ENCODE measurements around the gene ZBTB20.
A peak's percentile ranks its signal among the peaks of the same experiment; 100 is the strongest.

The ZBTB20 gene

GRCh38 chr3:115165266-115165665, 18.2 kb upstream of the ZBTB20 start:
- peak overlapping the region in 1 of 2 donors; percentile 9 for H3K27ac ChIP-seq (ENCODE audit: low read depth in 2 of 2, low read length in 2 of 2)

GRCh38 chr3:115164374-115165221, 17.5 kb upstream of the ZBTB20 start:
- no peaks in the 10 kb centered on the region for H3K9me3 ChIP-seq (ENCODE audit: control insufficient read depth in 2 of 2, low read length in 2 of 2)
- no peaks in the 10 kb centered on the region for H3K27me3 ChIP-seq (ENCODE audit: control insufficient read depth in 2 of 2, insufficient read depth in 2 of 2, low read length in 2 of 2)
- H3K4me3 ChIP-seq (ENCODE audit: low read length in 2 of 2): no peak overlapping the region
- H3K9ac ChIP-seq (ENCODE audit: low read depth in 1 of 2, low read length in 2 of 2): no peak overlapping the region
- H3K27ac ChIP-seq (ENCODE audit: low read depth in 2 of 2, low read length in 2 of 2): peak overlapping the region in 1 of 2 donors; percentile 9
- no peaks in the 10 kb centered on the region for H3K36me3 ChIP-seq (ENCODE audit: control insufficient read depth in 2 of 2, insufficient read depth in 2 of 2, low read length in 2 of 2)
- H3K4me1 ChIP-seq (ENCODE audit: control insufficient read depth in 2 of 2, insufficient read depth in 2 of 2, low read length in 2 of 2): no peaks in the 10 kb centered on the region

More at GRCh38 chr3:115165266-115165665, 18.2 kb upstream of the ZBTB20 start:
- no peak overlapping the region for H3K9ac ChIP-seq (ENCODE audit: low read depth in 1 of 2, low read length in 2 of 2)
- H3K4me3 ChIP-seq (ENCODE audit: low read length in 2 of 2): no peak overlapping the region
- H3K9me3 ChIP-seq (ENCODE audit: control insufficient read depth in 2 of 2, low read length in 2 of 2): no peaks in the 10 kb centered on the region
- H3K4me1 ChIP-seq (ENCODE audit: control insufficient read depth in 2 of 2, insufficient read depth in 2 of 2, low read length in 2 of 2): no peaks in the 10 kb centered on the region
- no peaks in the 10 kb centered on the region for H3K36me3 ChIP-seq (ENCODE audit: control insufficient read depth in 2 of 2, insufficient read depth in 2 of 2, low read length in 2 of 2)
- H3K27me3 ChIP-seq (ENCODE audit: control insufficient read depth in 2 of 2, insufficient read depth in 2 of 2, low read length in 2 of 2): no peaks in the 10 kb centered on the region

- H3K27me3 ChIP-seq (ENCODE audit: control insufficient read depth in 2 of 2, insufficient read depth in 2 of 2, low read length in 2 of 2): no peaks in the 10 kb centered on the region
- no peaks in the 10 kb centered on the region for H3K9me3 ChIP-seq (ENCODE audit: control insufficient read depth in 2 of 2, low read length in 2 of 2)
- no peak overlapping the region for H3K27ac ChIP-seq (ENCODE audit: low read depth in 2 of 2, low read length in 2 of 2)
- no peaks in the 10 kb centered on the region for H3K4me1 ChIP-seq (ENCODE audit: control insufficient read depth in 2 of 2, insufficient read depth in 2 of 2, low read length in 2 of 2)
- H3K36me3 ChIP-seq (ENCODE audit: control insufficient read depth in 2 of 2, insufficient read depth in 2 of 2, low read length in 2 of 2): no peaks in the 10 kb centered on the region
- H3K4me3 ChIP-seq (ENCODE audit: low read length in 2 of 2): no peak overlapping the region
- no peak overlapping the region for H3K9ac ChIP-seq (ENCODE audit: low read depth in 1 of 2, low read length in 2 of 2)
These were observed 15.7 kb upstream of the ZBTB20 start for GRCh38 chr3:115162759-115163158.

GRCh38 chr3:115161866-115162265, 14.8 kb upstream of the ZBTB20 start:
- no peaks in the 10 kb centered on the region for H3K36me3 ChIP-seq (ENCODE audit: control insufficient read depth in 2 of 2, insufficient read depth in 2 of 2, low read length in 2 of 2)
- H3K27ac ChIP-seq (ENCODE audit: low read depth in 2 of 2, low read length in 2 of 2): no peak overlapping the region
- H3K27me3 ChIP-seq (ENCODE audit: control insufficient read depth in 2 of 2, insufficient read depth in 2 of 2, low read length in 2 of 2): no peaks in the 10 kb centered on the region

GRCh38 chr3:115161168-115161834, 14.2 kb upstream of the ZBTB20 start:
- Histone ChIP-seq H3K27me3 (ENCODE audit: control insufficient read depth in 2 of 2, insufficient read depth in 2 of 2, low read length in 2 of 2) (no peaks in the 10 kb centered on the region), H3K4me3 (ENCODE audit: low read length in 2 of 2) (no peak overlapping the region), H3K9me3 (ENCODE audit: control insufficient read depth in 2 of 2, low read length in 2 of 2) (no peaks in the 10 kb centered on the region), H3K9ac (ENCODE audit: low read depth in 1 of 2, low read length in 2 of 2) (no peak overlapping the region), H3K4me1 (ENCODE audit: control insufficient read depth in 2 of 2, insufficient read depth in 2 of 2, low read length in 2 of 2) (no peaks in the 10 kb centered on the region), H3K27ac (ENCODE audit: low read depth in 2 of 2, low read length in 2 of 2) (no peak overlapping the region), H3K36me3 (ENCODE audit: control insufficient read depth in 2 of 2, insufficient read depth in 2 of 2, low read length in 2 of 2) (no peaks in the 10 kb centered on the region)

More at GRCh38 chr3:115161866-115162265, 14.8 kb upstream of the ZBTB20 start:
- no peak overlapping the region for H3K4me3 ChIP-seq (ENCODE audit: low read length in 2 of 2)
- H3K9me3 ChIP-seq (ENCODE audit: control insufficient read depth in 2 of 2, low read length in 2 of 2): no peaks in the 10 kb centered on the region
- no peaks in the 10 kb centered on the region for H3K4me1 ChIP-seq (ENCODE audit: control insufficient read depth in 2 of 2, insufficient read depth in 2 of 2, low read length in 2 of 2)
- no peak overlapping the region for H3K9ac ChIP-seq (ENCODE audit: low read depth in 1 of 2, low read length in 2 of 2)

- no peaks in the 10 kb centered on the region for H3K36me3 ChIP-seq (ENCODE audit: control insufficient read depth in 2 of 2, insufficient read depth in 2 of 2, low read length in 2 of 2)
- H3K27me3 ChIP-seq (ENCODE audit: control insufficient read depth in 2 of 2, insufficient read depth in 2 of 2, low read length in 2 of 2): no peaks in the 10 kb centered on the region
- no peak overlapping the region for H3K27ac ChIP-seq (ENCODE audit: low read depth in 2 of 2, low read length in 2 of 2)
- H3K9ac ChIP-seq (ENCODE audit: low read depth in 1 of 2, low read length in 2 of 2): no peak overlapping the region
- no peaks in the 10 kb centered on the region for H3K4me1 ChIP-seq (ENCODE audit: control insufficient read depth in 2 of 2, insufficient read depth in 2 of 2, low read length in 2 of 2)
- H3K9me3 ChIP-seq (ENCODE audit: control insufficient read depth in 2 of 2, low read length in 2 of 2): no peaks in the 10 kb centered on the region
- H3K4me3 ChIP-seq (ENCODE audit: low read length in 2 of 2): no peak overlapping the region
These were observed 13.2 kb upstream of the ZBTB20 start for GRCh38 chr3:115160295-115160694.

- no peaks in the 10 kb centered on the region for H3K4me1 ChIP-seq (ENCODE audit: control insufficient read depth in 2 of 2, insufficient read depth in 2 of 2, low read length in 2 of 2)
- H3K9ac ChIP-seq (ENCODE audit: low read depth in 1 of 2, low read length in 2 of 2): no peak overlapping the region
- no peak overlapping the region for H3K27ac ChIP-seq (ENCODE audit: low read depth in 2 of 2, low read length in 2 of 2)
- H3K36me3 ChIP-seq (ENCODE audit: control insufficient read depth in 2 of 2, insufficient read depth in 2 of 2, low read length in 2 of 2): no peaks in the 10 kb centered on the region
- H3K4me3 ChIP-seq (ENCODE audit: low read length in 2 of 2): no peak overlapping the region
- H3K27me3 ChIP-seq (ENCODE audit: control insufficient read depth in 2 of 2, insufficient read depth in 2 of 2, low read length in 2 of 2): no peaks in the 10 kb centered on the region
- H3K9me3 ChIP-seq (ENCODE audit: control insufficient read depth in 2 of 2, low read length in 2 of 2): no peaks in the 10 kb centered on the region
These were observed 9.1 kb upstream of the ZBTB20 start for GRCh38 chr3:115156046-115156654.

- H3K9me3 ChIP-seq (ENCODE audit: control insufficient read depth in 2 of 2, low read length in 2 of 2): no peaks in the 10 kb centered on the region
- H3K27ac ChIP-seq (ENCODE audit: low read depth in 2 of 2, low read length in 2 of 2): no peak overlapping the region
- no peaks in the 10 kb centered on the region for H3K27me3 ChIP-seq (ENCODE audit: control insufficient read depth in 2 of 2, insufficient read depth in 2 of 2, low read length in 2 of 2)
- no peak overlapping the region for H3K4me3 ChIP-seq (ENCODE audit: low read length in 2 of 2)
- no peaks in the 10 kb centered on the region for H3K36me3 ChIP-seq (ENCODE audit: control insufficient read depth in 2 of 2, insufficient read depth in 2 of 2, low read length in 2 of 2)
- no peak overlapping the region for H3K9ac ChIP-seq (ENCODE audit: low read depth in 1 of 2, low read length in 2 of 2)
- H3K4me1 ChIP-seq (ENCODE audit: control insufficient read depth in 2 of 2, insufficient read depth in 2 of 2, low read length in 2 of 2): no peaks in the 10 kb centered on the region
These were observed 7.5 kb upstream of the ZBTB20 start for GRCh38 chr3:115154611-115155010.

GRCh38 chr3:115151921-115152320, 4.8 kb upstream of the ZBTB20 start:
- no peak overlapping the region for H3K4me3 ChIP-seq (ENCODE audit: low read length in 2 of 2)
- H3K36me3 ChIP-seq (ENCODE audit: control insufficient read depth in 2 of 2, insufficient read depth in 2 of 2, low read length in 2 of 2): no peaks in the 10 kb centered on the region
- no peak overlapping the region for H3K9ac ChIP-seq (ENCODE audit: low read depth in 1 of 2, low read length in 2 of 2)
- no peaks in the 10 kb centered on the region for H3K27me3 ChIP-seq (ENCODE audit: control insufficient read depth in 2 of 2, insufficient read depth in 2 of 2, low read length in 2 of 2)
- no peak overlapping the region for H3K27ac ChIP-seq (ENCODE audit: low read depth in 2 of 2, low read length in 2 of 2)
- H3K9me3 ChIP-seq (ENCODE audit: control insufficient read depth in 2 of 2, low read length in 2 of 2): no peaks in the 10 kb centered on the region
- no peaks in the 10 kb centered on the region for H3K4me1 ChIP-seq (ENCODE audit: control insufficient read depth in 2 of 2, insufficient read depth in 2 of 2, low read length in 2 of 2)

Measured in mucosa of rectum (tissue), 2 donors.